Astrocyte of the cerebellum (primary cell): ENCODE measurements around the gene LRRK1.

Experiments used
- DNase-seq: peaks from one replicate; pipeline ENCODE4 v3.0.0-alpha.2; 2011; ENCODE audit warnings: low read depth
- H3K4me3 ChIP-seq: 2 replicates; pipeline ENCODE4 v1.5.1; 2011; ENCODE audit warnings: mild to moderate bottlenecking, low read depth, low read length, moderate library complexity
- CTCF ChIP-seq: IDR thresholded peaks from 2 replicates; pipeline ENCODE4 v1.5.1; 2012; ENCODE audit warnings: low read length, low read depth, moderate library complexity, mild to moderate bottlenecking; ENCODE audit errors: missing control alignments
- in situ Hi-C: cut with HindIII; loops from 2 replicates; pipeline ENCODE4 v1.10.0; 2017; ENCODE audit warnings: low sequenced_read_pairs

Gene LRRK1

GRCh38 chr15:101100118-101100517, 181.0 kb downstream of the LRRK1 start:
- H3K4me3 ChIP-seq, result no peak overlapping the region
- no peak for TF ChIP-seq CTCF
- DNase-seq, result no peak
- in situ Hi-C loops, result no loop called here

- no peak for DNase-seq
- in situ Hi-C loops, result no loop called here
- TF ChIP-seq CTCF, result no peak
- H3K4me3 ChIP-seq, result no peak overlapping the region
Measured at GRCh38 chr15:101100593-101101442, 181.7 kb downstream of the LRRK1 start.

DNA sequence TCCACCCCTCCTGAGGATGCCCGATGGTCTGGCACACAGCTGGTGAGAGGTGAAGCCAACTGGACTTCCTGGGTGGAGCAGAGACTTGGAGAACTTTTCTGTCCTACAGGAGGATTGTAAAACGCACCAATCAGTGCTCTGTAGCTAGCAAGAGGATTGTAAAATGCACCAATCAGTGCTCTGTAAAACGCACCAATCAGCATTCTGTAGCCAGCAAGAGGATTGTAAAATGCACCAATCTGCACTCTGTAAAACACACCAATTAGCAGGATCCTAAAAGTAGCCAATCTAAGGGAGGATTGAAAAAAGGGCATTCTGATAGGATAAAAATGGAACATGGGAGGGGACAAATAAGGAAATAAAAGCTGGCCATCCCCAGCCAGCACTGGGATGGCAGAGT, 182.5 kb downstream of the LRRK1 start:
- in situ Hi-C loops, result no loop called here
- TF ChIP-seq CTCF, result no peak
- H3K4me3 ChIP-seq, result no peak overlapping the region
- no peak for DNase-seq

GRCh38 chr15:101102746-101103145, 183.6 kb downstream of the LRRK1 start:
- TF ChIP-seq CTCF, result no peak
- H3K4me3 ChIP-seq, result no peak overlapping the region
- DNase-seq, result no peak
- in situ Hi-C loops, result no loop called here

DNA sequence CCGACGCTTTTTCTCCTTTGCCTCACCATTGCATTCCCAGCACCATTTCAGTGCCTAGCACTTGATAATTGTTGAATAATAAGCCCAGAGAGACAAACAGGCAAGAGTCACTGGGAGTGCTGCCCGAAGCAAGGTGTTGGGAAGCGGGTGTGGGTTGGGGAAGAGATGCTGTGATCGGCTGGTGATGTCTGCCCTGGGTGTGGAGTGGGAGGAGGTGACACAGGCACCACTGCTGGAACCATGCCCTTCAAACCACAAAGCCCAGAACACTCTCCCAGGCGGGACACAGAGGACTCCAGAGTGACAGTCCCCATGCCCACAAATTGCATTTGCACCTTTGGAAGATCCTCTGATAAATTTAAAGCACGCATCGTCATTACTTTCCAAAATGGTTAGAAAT, 184.4 kb downstream of the LRRK1 start:
- in situ Hi-C loops, result no loop called here
- no peak for TF ChIP-seq CTCF
- H3K4me3 ChIP-seq, result no peak overlapping the region
- no peak for DNase-seq

DNA sequence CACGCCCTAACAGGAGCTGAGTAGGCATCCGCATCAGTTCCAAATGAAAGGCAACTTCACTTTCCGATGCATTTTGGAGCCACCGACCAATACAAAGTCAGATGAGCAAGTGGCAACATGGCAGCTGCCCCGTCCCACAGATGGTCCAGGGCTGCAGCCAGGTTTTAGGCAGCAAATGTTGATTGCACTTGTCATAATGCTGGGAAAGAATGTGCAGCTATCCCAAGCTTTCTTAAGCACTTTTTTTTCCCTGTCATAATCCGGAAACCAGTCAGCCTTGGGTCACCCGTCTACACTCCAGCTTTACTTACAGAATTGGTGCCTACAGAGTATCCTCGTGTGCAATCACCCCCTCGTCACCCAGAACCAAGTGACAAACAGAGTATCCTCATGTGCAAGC, 185.0 kb downstream of the LRRK1 start:
- DNase-seq, result no peak
- no peak for TF ChIP-seq CTCF
- H3K4me3 ChIP-seq, result no peak overlapping the region
- in situ Hi-C loops, result no loop called here
